OCI-LY1 (cell line): ENCODE measurements around the gene SRSF5.

ENCODE experiments used
- H2AFZ ChIP-seq: fragments of 200-600 bp; sonication (generic), shearing (Covaris generic); 2 replicates; pipeline ENCODE4 v1.6.0; 2014; ENCODE audit warnings: antibody characterized with exemption, mild to moderate bottlenecking, low read length
- H3F3A ChIP-seq: fragments of 200-600 bp; sonication (generic), shearing (Covaris generic); 2 replicates; pipeline ENCODE4 v1.6.0; 2014; ENCODE audit warnings: mild to moderate bottlenecking, antibody characterized with exemption, low read length, moderate library complexity; ENCODE audit not compliant: insufficient read depth
- H3K27ac ChIP-seq: fragments of 200-600 bp; sonication (generic); 2 replicates; pipeline ENCODE4 v1.5.1; 2014; ENCODE audit warnings: low read length, mixed run types, mild to moderate bottlenecking, low read depth; ENCODE audit not compliant: poor library complexity, severe bottlenecking
- H3K27me3 ChIP-seq: fragments of 200-600 bp; sonication (generic); 2 replicates; pipeline ENCODE4 v1.6.0; 2014; ENCODE audit warnings: antibody characterized with exemption, mild to moderate bottlenecking, low read length, moderate library complexity; ENCODE audit not compliant: insufficient read depth
- H3K36me3 ChIP-seq: fragments of 200-600 bp; sonication (generic); 2 replicates; pipeline ENCODE4 v1.6.1; 2014; ENCODE audit warnings: mild to moderate bottlenecking, antibody characterized with exemption, low read length, moderate library complexity, mixed read lengths; ENCODE audit not compliant: insufficient read depth
- H3K4me1 ChIP-seq: fragments of 200-600 bp; sonication (generic); 2 replicates; pipeline ENCODE4 v1.5.1; 2014; ENCODE audit warnings: mild to moderate bottlenecking, low read length, moderate library complexity; ENCODE audit not compliant: insufficient read depth, severe bottlenecking
- H3K4me2 ChIP-seq: fragments of 200-600 bp; sonication (generic), shearing (Covaris generic); 2 replicates; pipeline ENCODE4 v1.6.1; 2014; ENCODE audit warnings: low read length
- H3K4me3 ChIP-seq: fragments of 200-600 bp; sonication (generic); 2 replicates; pipeline ENCODE4 v1.5.1; 2014; ENCODE audit warnings: low read length, low read depth, mild to moderate bottlenecking, mixed read lengths; ENCODE audit not compliant: poor library complexity, severe bottlenecking
- H3K79me2 ChIP-seq: fragments of 200-600 bp; shearing (Covaris generic); 2 replicates; pipeline ENCODE4 v1.6.1; 2016; ENCODE audit warnings: mixed run types, low read length, mixed read lengths; ENCODE audit not compliant: insufficient read depth
- H3K9ac ChIP-seq: fragments of 200-600 bp; sonication (generic), shearing (Covaris generic); 2 replicates; pipeline ENCODE4 v1.6.1; 2014; ENCODE audit warnings: mild to moderate bottlenecking, low read length, mixed read lengths
- H3K9me2 ChIP-seq: fragments of 200-600 bp; sonication (generic), shearing (Covaris generic); 2 replicates; pipeline ENCODE4 v1.6.1; 2014; ENCODE audit warnings: low read depth, mild to moderate bottlenecking, low read length, mixed read lengths
- H3K9me3 ChIP-seq: fragments of 200-600 bp; shearing (Covaris generic); 2 replicates; pipeline ENCODE4 v1.6.1; 2014; ENCODE audit warnings: low read length, mixed read lengths
- H4K20me1 ChIP-seq: fragments of 200-600 bp; sonication (generic), shearing (Covaris generic); 2 replicates; pipeline ENCODE4 v1.6.0; 2016; ENCODE audit warnings: mild to moderate bottlenecking, low read length; ENCODE audit not compliant: insufficient read depth
- EZH2 ChIP-seq: fragments of 200-600 bp; sonication (generic), shearing (Covaris generic); IDR thresholded peaks from 2 replicates; pipeline ENCODE4 v1.8.0; 2017; ENCODE audit warnings: borderline replicate concordance, mixed run types, mild to moderate bottlenecking, antibody characterized with exemption, low read length, moderate library complexity, mixed read lengths
- TF ChIP-seq, protein P1 (sequence below): fragments of 200-600 bp; sonication (generic), shearing (Covaris generic); IDR thresholded peaks from 2 replicates; pipeline ENCODE4 v1.5.1; 2017; ENCODE audit warnings: mild to moderate bottlenecking, antibody characterized with exemption, low read length, moderate library complexity, mixed read lengths

SRSF5 gene

DNA sequence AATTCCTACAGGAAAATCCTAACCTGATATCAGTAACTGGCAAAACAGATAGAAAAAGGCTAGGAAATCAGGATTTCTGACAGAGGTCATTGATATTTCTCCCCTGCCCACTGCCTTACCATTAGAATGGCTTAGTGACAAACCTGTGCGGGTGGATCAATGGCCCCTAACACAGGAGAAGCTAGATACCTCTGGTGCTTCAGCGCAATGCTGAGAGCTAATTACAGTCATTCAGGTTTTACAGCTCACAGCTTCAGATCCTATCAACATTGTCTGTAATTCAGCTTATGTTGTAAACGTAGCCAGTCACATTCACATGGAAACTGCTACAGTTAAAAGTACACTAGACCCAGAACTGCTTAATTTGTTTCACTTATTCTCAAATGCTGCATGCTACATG lies 47.5 kb downstream of the SRSF5 start:
- Histone ChIP-seq H3K36me3 (no peaks in the 10 kb centered on the region), H3K9me3 (no peaks in the 10 kb centered on the region), H3K4me1 (no peaks in the 10 kb centered on the region), H3K4me2 (no peak overlapping the region), H3K79me2 (no peaks in the 10 kb centered on the region), H4K20me1 (no peaks in the 10 kb centered on the region), H2AFZ (no peak overlapping the region), H3K9ac (no peak overlapping the region), H3K4me3 (no peak overlapping the region), H3K9me2 (no peaks in the 10 kb centered on the region), H3K27ac (no peak overlapping the region), H3K27me3 (0 out of 2 replicates have a peak, but pooled peaks cover 3% of the 10 kb centered on the region), H3F3A (no peaks in the 10 kb centered on the region)
- TF ChIP-seq, protein P1, sequence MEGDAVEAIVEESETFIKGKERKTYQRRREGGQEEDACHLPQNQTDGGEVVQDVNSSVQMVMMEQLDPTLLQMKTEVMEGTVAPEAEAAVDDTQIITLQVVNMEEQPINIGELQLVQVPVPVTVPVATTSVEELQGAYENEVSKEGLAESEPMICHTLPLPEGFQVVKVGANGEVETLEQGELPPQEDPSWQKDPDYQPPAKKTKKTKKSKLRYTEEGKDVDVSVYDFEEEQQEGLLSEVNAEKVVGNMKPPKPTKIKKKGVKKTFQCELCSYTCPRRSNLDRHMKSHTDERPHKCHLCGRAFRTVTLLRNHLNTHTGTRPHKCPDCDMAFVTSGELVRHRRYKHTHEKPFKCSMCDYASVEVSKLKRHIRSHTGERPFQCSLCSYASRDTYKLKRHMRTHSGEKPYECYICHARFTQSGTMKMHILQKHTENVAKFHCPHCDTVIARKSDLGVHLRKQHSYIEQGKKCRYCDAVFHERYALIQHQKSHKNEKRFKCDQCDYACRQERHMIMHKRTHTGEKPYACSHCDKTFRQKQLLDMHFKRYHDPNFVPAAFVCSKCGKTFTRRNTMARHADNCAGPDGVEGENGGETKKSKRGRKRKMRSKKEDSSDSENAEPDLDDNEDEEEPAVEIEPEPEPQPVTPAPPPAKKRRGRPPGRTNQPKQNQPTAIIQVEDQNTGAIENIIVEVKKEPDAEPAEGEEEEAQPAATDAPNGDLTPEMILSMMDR, result no peak

DNA sequence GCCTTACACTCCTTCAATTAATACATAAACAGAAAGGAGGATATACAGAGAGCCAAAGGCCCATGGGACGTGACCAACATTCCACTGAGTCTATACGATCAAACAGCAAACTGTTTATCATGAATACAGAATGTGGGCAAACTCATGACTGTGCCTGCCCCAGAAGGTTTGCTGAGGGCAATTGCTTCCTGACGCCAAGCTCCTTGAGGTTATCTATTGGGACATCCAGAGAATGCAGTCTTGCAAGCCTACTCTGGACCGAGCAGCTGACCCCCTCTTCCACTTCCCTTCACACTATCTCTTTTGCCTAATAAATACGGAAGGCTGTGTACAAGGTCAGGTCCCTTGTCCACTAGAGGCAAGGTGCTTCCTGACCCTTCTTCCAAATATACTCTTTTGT lies 48.6 kb downstream of the SRSF5 start:
- TF ChIP-seq, protein P1, result no peak
- no peak for TF ChIP-seq EZH2
- no peaks in the 10 kb centered on the region for H4K20me1 ChIP-seq
- H3K4me1 ChIP-seq, result no peaks in the 10 kb centered on the region
- no peak overlapping the region for H3K9ac ChIP-seq
- no peak overlapping the region for H3K4me2 ChIP-seq
- H3K27me3 ChIP-seq, result 0 out of 2 replicates have a peak, but pooled peaks cover 3% of the 10 kb centered on the region
- no peaks in the 10 kb centered on the region for H3K36me3 ChIP-seq
- no peaks in the 10 kb centered on the region for H3K79me2 ChIP-seq
- H3K27ac ChIP-seq, result no peak overlapping the region
- no peaks in the 10 kb centered on the region for H3F3A ChIP-seq
- H2AFZ ChIP-seq, result no peak overlapping the region
- H3K9me2 ChIP-seq, result no peaks in the 10 kb centered on the region
- H3K9me3 ChIP-seq, result no peaks in the 10 kb centered on the region
- no peak overlapping the region for H3K4me3 ChIP-seq

DNA sequence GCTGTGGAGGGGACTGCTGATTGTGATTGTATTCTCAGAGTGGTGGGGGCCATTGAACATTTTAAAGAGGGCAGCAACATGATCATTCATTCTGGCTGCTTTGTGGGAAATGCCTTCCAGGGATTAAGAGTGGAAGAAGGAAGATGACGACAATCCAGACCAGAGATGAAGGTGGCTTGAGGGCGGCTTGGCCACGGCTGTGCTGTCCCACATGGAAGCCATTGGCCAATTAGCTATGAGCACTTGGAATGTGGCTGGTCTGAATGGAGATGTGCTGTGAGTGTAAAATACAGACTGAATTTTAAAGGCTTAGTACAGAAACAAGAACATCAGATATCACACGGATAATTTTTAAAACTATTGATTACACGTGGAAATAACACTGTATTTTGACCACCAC lies 49.3 kb downstream of the SRSF5 start:
- H2AFZ ChIP-seq, result no peak overlapping the region
- no peaks in the 10 kb centered on the region for H3K79me2 ChIP-seq
- no peak overlapping the region for H3K27ac ChIP-seq
- no peaks in the 10 kb centered on the region for H3K27me3 ChIP-seq
- H3K4me3 ChIP-seq, result no peak overlapping the region
- H3F3A ChIP-seq, result no peaks in the 10 kb centered on the region
- TF ChIP-seq, protein P1, result no peak
- TF ChIP-seq EZH2, result no peak
- H3K4me1 ChIP-seq, result no peaks in the 10 kb centered on the region
- H3K9ac ChIP-seq, result no peak overlapping the region
- H3K36me3 ChIP-seq, result no peaks in the 10 kb centered on the region
- H3K9me3 ChIP-seq, result no peaks in the 10 kb centered on the region
- H4K20me1 ChIP-seq, result no peaks in the 10 kb centered on the region
- no peak overlapping the region for H3K4me2 ChIP-seq
- H3K9me2 ChIP-seq, result no peaks in the 10 kb centered on the region
